ENCODE results near the gene STYX. TPM values are rescaled to one million over a fixed set of nuclear protein-coding genes. Genes with fewer than 3 reads are reported as not detected.

Gene STYX
- total RNA-seq, 1 experiment from 2014 or later, result 24.4 TPM

DNA sequence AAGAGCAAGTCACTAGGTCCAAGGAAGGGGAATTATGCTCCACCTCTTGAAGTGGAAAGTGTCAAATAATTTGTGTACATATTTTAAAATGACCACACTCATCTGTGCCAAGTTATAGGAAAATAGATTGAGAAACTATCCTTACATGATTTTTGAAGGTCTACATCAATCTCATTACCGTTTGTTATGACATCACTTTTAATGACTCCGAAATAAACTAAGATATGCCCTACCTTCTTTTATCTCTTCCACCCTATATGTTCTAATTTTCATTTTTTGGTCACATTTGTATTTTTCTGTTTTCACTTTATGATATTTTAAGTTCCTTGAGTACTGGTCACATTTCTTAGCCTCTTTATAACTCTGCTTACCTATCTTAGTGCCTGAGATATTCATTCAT lies 26.3 kb upstream of the STYX start:
- Histone ChIP-seq H3K9me3 (no peaks in the 10 kb centered on the region), H3K4me3 (ENCODE audit: low read depth, low read length) (no peak overlapping the region), H3K27me3 (replicated peaks; ENCODE audit: control insufficient read depth, insufficient read depth, low read length) (no peaks in the 10 kb centered on the region), H3K36me3 (ENCODE audit: control insufficient read depth, insufficient read depth, low read length) (no peaks in the 10 kb centered on the region), H3K4me1 (peaks cover 18% of the 10 kb centered on the region)
- Mint-ChIP-seq H3K27ac (ENCODE audit: unreplicated experiment) (no peak overlapping the region), H3K4me3 (ENCODE audit: unreplicated experiment) (no peak overlapping the region), H3K9me3 (ENCODE audit: unreplicated experiment) (no peaks in the 10 kb centered on the region), H3K27me3 (ENCODE audit: insufficient read depth, unreplicated experiment) (no peaks in the 10 kb centered on the region), H3K4me1 (ENCODE audit: low read depth, unreplicated experiment) (peaks cover 17% of the 10 kb centered on the region), H3K36me3 (ENCODE audit: insufficient read depth, unreplicated experiment) (peaks cover 20% of the 10 kb centered on the region)
- CTCF ChIA-PET, result no interaction called here
- no TSS peak for BruUV-seq (replicated peaks)
- POLR2A ChIA-PET, result no interaction called here
- intact Hi-C loops (cut with micrococcal nuclease; ENCODE audit: unreplicated experiment), result no loop called here
- no peak for DNase-seq
- TF ChIP-seq, protein P1, sequence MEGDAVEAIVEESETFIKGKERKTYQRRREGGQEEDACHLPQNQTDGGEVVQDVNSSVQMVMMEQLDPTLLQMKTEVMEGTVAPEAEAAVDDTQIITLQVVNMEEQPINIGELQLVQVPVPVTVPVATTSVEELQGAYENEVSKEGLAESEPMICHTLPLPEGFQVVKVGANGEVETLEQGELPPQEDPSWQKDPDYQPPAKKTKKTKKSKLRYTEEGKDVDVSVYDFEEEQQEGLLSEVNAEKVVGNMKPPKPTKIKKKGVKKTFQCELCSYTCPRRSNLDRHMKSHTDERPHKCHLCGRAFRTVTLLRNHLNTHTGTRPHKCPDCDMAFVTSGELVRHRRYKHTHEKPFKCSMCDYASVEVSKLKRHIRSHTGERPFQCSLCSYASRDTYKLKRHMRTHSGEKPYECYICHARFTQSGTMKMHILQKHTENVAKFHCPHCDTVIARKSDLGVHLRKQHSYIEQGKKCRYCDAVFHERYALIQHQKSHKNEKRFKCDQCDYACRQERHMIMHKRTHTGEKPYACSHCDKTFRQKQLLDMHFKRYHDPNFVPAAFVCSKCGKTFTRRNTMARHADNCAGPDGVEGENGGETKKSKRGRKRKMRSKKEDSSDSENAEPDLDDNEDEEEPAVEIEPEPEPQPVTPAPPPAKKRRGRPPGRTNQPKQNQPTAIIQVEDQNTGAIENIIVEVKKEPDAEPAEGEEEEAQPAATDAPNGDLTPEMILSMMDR (IDR thresholded peaks at IDR 0.05; ENCODE audit: insufficient read depth in 1 of 2, low read depth in 1 of 2, low read length in 1 of 2, severe bottlenecking in 1 of 2, unreplicated experiment in 1 of 2), result no peak

DNA sequence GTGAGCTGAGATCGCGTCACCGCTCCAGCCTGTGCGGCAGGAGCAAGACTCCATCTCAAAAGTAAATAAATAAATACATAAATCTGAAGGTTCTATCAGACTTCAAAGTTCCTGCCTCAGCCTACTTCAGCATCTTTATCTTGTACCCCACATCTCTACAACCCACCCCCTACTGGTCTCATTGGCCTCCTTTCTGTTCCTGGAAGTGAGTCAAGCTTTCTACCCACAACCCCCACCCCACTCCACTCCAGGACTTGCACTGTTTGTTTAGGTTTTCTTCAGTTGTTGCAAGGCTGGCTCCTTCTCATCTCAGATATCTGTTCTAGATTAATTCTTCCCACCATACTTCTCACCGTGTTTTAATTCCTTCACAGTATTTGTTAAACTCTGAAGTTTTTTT lies 23.7 kb upstream of the STYX start:
- Histone ChIP-seq H3K27me3 (replicated peaks; ENCODE audit: control insufficient read depth, insufficient read depth, low read length) (no peaks in the 10 kb centered on the region), H3K36me3 (ENCODE audit: control insufficient read depth, insufficient read depth, low read length) (no peaks in the 10 kb centered on the region; the same call in 1 of the 2 replicates), H3K4me3 (ENCODE audit: low read depth, low read length) (peak overlapping the region; percentile 62), H3K9me3 (no peaks in the 10 kb centered on the region), H3K4me1 (peaks cover 2% of the 10 kb centered on the region)
- H3K27me3 Mint-ChIP-seq (ENCODE audit: insufficient read depth, unreplicated experiment), result no peaks in the 10 kb centered on the region
- peaks cover 39% of the 10 kb centered on the region for H3K36me3 Mint-ChIP-seq (ENCODE audit: insufficient read depth, unreplicated experiment)
- intact Hi-C loops (cut with micrococcal nuclease; ENCODE audit: unreplicated experiment), result no loop called here
- H3K4me3 Mint-ChIP-seq (ENCODE audit: unreplicated experiment), result peak overlapping the region; percentile 90
- H3K27ac Mint-ChIP-seq (ENCODE audit: unreplicated experiment), result peak overlapping the region; percentile 90
- DNase-seq, result peak in 1 of 2 experiments; percentile 34
- H3K4me1 Mint-ChIP-seq (ENCODE audit: low read depth, unreplicated experiment), result peaks cover 11% of the 10 kb centered on the region
- ChIA-PET CTCF (no interaction called here), POLR2A (no interaction called here)
- no peaks in the 10 kb centered on the region for H3K9me3 Mint-ChIP-seq (ENCODE audit: unreplicated experiment)
- BruUV-seq (replicated peaks), result TSS peak; percentile 99
- TF ChIP-seq, protein P1 (IDR thresholded peaks at IDR 0.05; ENCODE audit: insufficient read depth in 1 of 2, low read depth in 1 of 2, low read length in 1 of 2, severe bottlenecking in 1 of 2, unreplicated experiment in 1 of 2), result no peak

DNA sequence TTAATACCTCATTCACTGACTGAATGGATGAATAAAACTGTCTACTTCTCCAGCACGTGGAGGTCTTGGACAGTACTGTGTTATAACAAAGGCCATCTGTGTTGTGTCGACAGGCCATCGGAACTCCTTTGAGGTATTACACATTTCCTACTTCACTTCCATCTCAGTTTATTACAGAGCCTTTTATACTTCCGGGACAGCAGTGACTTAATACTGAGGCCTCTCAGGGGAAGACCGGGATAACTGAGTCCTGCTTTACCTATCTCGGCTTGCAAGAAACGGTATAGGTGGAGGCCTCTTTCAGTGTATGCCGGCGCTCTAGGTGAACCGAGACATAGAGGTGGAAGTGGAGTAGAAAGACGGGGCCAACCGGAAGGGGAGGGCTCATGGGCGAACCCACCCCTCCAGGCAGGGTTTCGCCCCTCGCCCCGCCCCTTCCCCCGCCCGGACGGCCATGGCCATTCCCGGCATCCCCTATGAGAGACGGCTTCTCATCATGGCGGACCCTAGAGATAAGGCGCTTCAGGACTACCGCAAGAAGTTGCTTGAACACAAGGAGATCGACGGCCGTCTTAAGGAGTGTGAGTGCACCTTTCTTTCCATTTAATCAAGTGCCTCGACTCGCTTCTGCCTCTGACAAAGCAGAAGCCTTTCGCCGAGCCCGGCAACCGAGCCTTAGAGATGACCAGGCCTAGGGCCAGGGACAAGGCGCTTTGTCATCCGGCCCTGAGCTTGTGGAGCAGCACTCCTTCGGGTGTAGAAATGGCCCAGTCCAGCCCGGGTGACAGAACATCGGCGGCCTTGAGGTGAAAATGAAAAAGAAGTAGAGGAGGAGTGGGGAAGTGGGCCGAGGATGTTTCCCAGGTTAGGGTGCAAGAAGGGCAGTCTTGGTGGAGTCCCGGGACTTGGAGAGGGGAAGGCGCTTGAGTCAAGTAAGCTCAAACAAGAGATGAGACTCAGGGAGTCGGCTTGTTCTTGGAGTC lies 23.0 kb upstream of the STYX start, which contains the start of gene PSMC6:
PSMC6 (plus strand) TSS at position 477 of the 983 bp plus-strand sequence; CDS start at position 497, 20 bp downstream.
- peaks cover 43% of the 10 kb centered on the region for H3K36me3 Mint-ChIP-seq (ENCODE audit: insufficient read depth, unreplicated experiment)
- Histone ChIP-seq H3K36me3 (ENCODE audit: control insufficient read depth, insufficient read depth, low read length) (no peaks in the 10 kb centered on the region; the same call in 1 of the 2 replicates), H3K4me1 (no peaks in the 10 kb centered on the region), H3K4me3 (ENCODE audit: low read depth, low read length) (peak within 1 kb of the TSS; percentile 62), H3K9me3 (no peaks in the 10 kb centered on the region), H3K27me3 (replicated peaks; ENCODE audit: control insufficient read depth, insufficient read depth, low read length) (no peaks in the 10 kb centered on the region)
- CTCF ChIA-PET, result interaction anchor here (0.6 kb wide), 1 partner anchor 116 kb away, joined by 3 read pairs; no protein-coding TSS in a partner anchor
- peak within 1 kb of the TSS; percentile 90 for H3K27ac Mint-ChIP-seq (ENCODE audit: unreplicated experiment)
- no peaks in the 10 kb centered on the region for H3K27me3 Mint-ChIP-seq (ENCODE audit: insufficient read depth, unreplicated experiment)
- peak within 1 kb of the TSS; percentile 90 for H3K4me3 Mint-ChIP-seq (ENCODE audit: unreplicated experiment)
- DNase-seq, result peak; percentile 94 to 95
- TF ChIP-seq, protein P1 (IDR thresholded peaks at IDR 0.05; ENCODE audit: insufficient read depth in 1 of 2, low read depth in 1 of 2, low read length in 1 of 2, severe bottlenecking in 1 of 2, unreplicated experiment in 1 of 2), result no peak
- POLR2A ChIA-PET, result interaction anchor here (0.6 to 1.6 kb wide), 5 partner anchors 12 to 154 kb away, joined by 3 to 6 read pairs (median 3); partner anchors contain the start of genes ERO1A, GPR137C, STYX and TXNDC16
- intact Hi-C loops (cut with micrococcal nuclease; ENCODE audit: unreplicated experiment), result loop anchor here (1.0 kb wide), 1 partner anchor 23 kb away; the partner anchor contains the start of gene STYX
- BruUV-seq (replicated peaks), result TSS peak; percentile 29
- no peaks in the 10 kb centered on the region for H3K9me3 Mint-ChIP-seq (ENCODE audit: unreplicated experiment)
- peaks cover 7% of the 10 kb centered on the region for H3K4me1 Mint-ChIP-seq (ENCODE audit: low read depth, unreplicated experiment)
